HepG2 (cell line): Measurements from ENCODE around the gene C20orf144. TPM values are rescaled to one million over a fixed set of nuclear protein-coding genes. Genes with fewer than 3 reads are reported as not detected.

ENCODE experiments used
- AGO2 ChIP-seq: fragments of 200-400 bp; formaldehyde crosslinking; optimal IDR thresholded peaks from 2 replicates; pipeline ENCODE3; 2017; ENCODE audit warnings: mild to moderate bottlenecking, low read depth, low read length, moderate library complexity
- CCAR2 ChIP-seq: fragments of 200-400 bp; formaldehyde crosslinking; optimal IDR thresholded peaks from 2 replicates; pipeline ENCODE3; 2018; ENCODE audit warnings: low read depth, mild to moderate bottlenecking, low read length, moderate library complexity
- CEBPB ChIP-seq: IDR thresholded peaks from 2 replicates; pipeline ENCODE4 v1.6.1; 2011; ENCODE audit warnings: low read depth, low read length, improper control_type of control experiment, borderline replicate concordance
- EP300 ChIP-seq, 3 experiments: sonication (generic) in 1 of 3; formaldehyde crosslinking in 1 of 3; IDR thresholded peaks; 2 replicates each; pipeline versions ENCODE4 v1.5.1 to v1.6.1; 2011 to 2020; ENCODE audit warnings: low read depth in 2 of 3, low read length in 2 of 3, borderline replicate concordance in 1 of 3, improper control_type of control experiment in 1 of 3, mild to moderate bottlenecking in 1 of 3, missing genetic modification reagents in 1 of 3, moderate library complexity in 1 of 3
- MYNN ChIP-seq: sonication (generic); formaldehyde crosslinking; IDR thresholded peaks from 2 replicates; pipeline ENCODE4 v1.4.0; 2020; ENCODE audit warnings: mild to moderate bottlenecking, low read depth, missing genetic modification reagents
- NONO ChIP-seq, 2 experiments: fragments of 450-650 bp in 1 of 2; sonication (generic) in 1 of 2; formaldehyde crosslinking in 1 of 2; IDR thresholded peaks in 1 of 2; conservative IDR thresholded peaks in 1 of 2; 2 replicates each; pipeline versions ENCODE4 v1.6.1 to v1.8.0; 2017 to 2022; ENCODE audit warnings: mild to moderate bottlenecking in 1 of 2, missing genetic modification reagents in 1 of 2, moderate library complexity in 1 of 2
- POLR2AphosphoS5 ChIP-seq: IDR thresholded peaks from 2 replicates; pipeline ENCODE4 v1.6.1; 2012; ENCODE audit warnings: low read depth, low read length
- PRDM4 ChIP-seq: sonication (generic); formaldehyde crosslinking; IDR thresholded peaks from 2 replicates; pipeline ENCODE4 v1.9.0; 2021; ENCODE audit warnings: missing genetic modification reagents, borderline replicate concordance
- REL ChIP-seq: sonication (generic); formaldehyde crosslinking; conservative IDR thresholded peaks from 2 replicates; pipeline ENCODE4 v1.8.0; 2022; ENCODE audit warnings: mild to moderate bottlenecking, missing genetic modification reagents, moderate library complexity
- SNAI1 ChIP-seq: sonication (generic); formaldehyde crosslinking; IDR thresholded peaks from 2 replicates; pipeline ENCODE4 v1.5.0; 2020; ENCODE audit warnings: mild to moderate bottlenecking, missing genetic modification reagents, borderline replicate concordance
- TAF15 ChIP-seq: fragments of 200-400 bp; formaldehyde crosslinking; IDR thresholded peaks from one replicate; pipeline ENCODE4 v1.6.1; 2018; ENCODE audit warnings: mild to moderate bottlenecking, low read depth, low read length; ENCODE audit not compliant: poor library complexity, severe bottlenecking
- ZBTB26 ChIP-seq: IDR thresholded peaks from 2 replicates; pipeline ENCODE4 v1.6.1; 2016; ENCODE audit warnings: missing compliant biosample characterization, missing genetic modification reagents, borderline replicate concordance
- ZNF124 ChIP-seq: sonication (generic); formaldehyde crosslinking; IDR thresholded peaks from 2 replicates; pipeline ENCODE4 v1.4.0; 2020; ENCODE audit warnings: missing genetic modification reagents
- ZNF18 ChIP-seq: sonication (generic); formaldehyde crosslinking; IDR thresholded peaks from 2 replicates; pipeline ENCODE4 v1.8.0; 2022; ENCODE audit warnings: mild to moderate bottlenecking, missing genetic modification reagents; ENCODE audit not compliant: insufficient replicate concordance
- ZNF367 ChIP-seq: sonication (generic); formaldehyde crosslinking; IDR thresholded peaks from 2 replicates; pipeline ENCODE4 v1.4.0; 2020; ENCODE audit warnings: missing genetic modification reagents, borderline replicate concordance
- ZNF567 ChIP-seq: sonication (generic); formaldehyde crosslinking; IDR thresholded peaks from 2 replicates; pipeline ENCODE4 v1.8.1; 2023; ENCODE audit warnings: mild to moderate bottlenecking, missing genetic modification reagents, borderline replicate concordance
- ZNF737 ChIP-seq: sonication (generic); formaldehyde crosslinking; IDR thresholded peaks from 2 replicates; pipeline ENCODE4 v1.5.0; 2020; ENCODE audit warnings: missing genetic modification reagents, mild to moderate bottlenecking, borderline replicate concordance
- ZXDC ChIP-seq: sonication (generic); formaldehyde crosslinking; IDR thresholded peaks from 2 replicates; pipeline ENCODE4 v1.5.0; 2020; ENCODE audit warnings: mild to moderate bottlenecking, missing genetic modification reagents
- polyA plus RNA-seq, 8 experiments: library from polyadenylated mRNA; depleted of rRNA in 3 of 8; stranded (reverse) in 7 of 8; unstranded in 1 of 8; fragments of >200 nt; fragmentation: Illumina TruSeq in 4 of 8; extraction: Trizol in 4 of 8; gene quantifications; 2 replicates each; pipeline versions ENCODE4 v1.2.1 to v1.2.3, GENCODE V29; 2011 to 2016; ENCODE audit warnings: low read depth in 4 of 8, missing spikeins in 1 of 8, mixed read lengths in 1 of 8; ENCODE audit not compliant: insufficient read depth in 1 of 8
- total RNA-seq, 5 experiments: library from RNA; depleted of rRNA; stranded (reverse); fragments of >200 nt; fragmentation: Illumina TruSeq; extraction: Trizol; gene quantifications; 2 replicates each; pipeline ENCODE4 v1.2.3, GENCODE V29; 2016; ENCODE audit warnings: low read depth in 1 of 5

The C20orf144 gene
- total and polyA plus RNA-seq, 2 of the 13 experiments (the other 11 are each of a cell fraction or from before 2014, with no cell fraction given), result 0.09 to 0.16 TPM

- no peak for TF ChIP-seq TAF15
- TF ChIP-seq AGO2, result no peak
- TF ChIP-seq SNAI1 (CRISPR knock-in tag), result 0 out of 2 replicates have a peak, but pooled peaks have one; percentile 58
- no peak; the same call in 1 of the 2 replicates for TF ChIP-seq ZXDC (CRISPR knock-in tag)
- TF ChIP-seq CCAR2, result no peak
- peak; percentile 35; the same call in 1 of the 2 replicates for TF ChIP-seq POLR2AphosphoS5
- TF ChIP-seq REL (CRISPR knock-in tag), result peak; percentile 99
- TF ChIP-seq PRDM4 (CRISPR knock-in tag), result 0 out of 2 replicates have a peak, but pooled peaks have one; percentile 76
- no peak for TF ChIP-seq NONO (IDR thresholded peaks at IDR 0.05)
- TF ChIP-seq NONO (CRISPR knock-in tag; conservative IDR thresholded peaks at IDR 0.05), result peak; percentile 75; the same call in 1 of the 2 replicates
- TF ChIP-seq ZBTB26 (CRISPR knock-in tag), result peak; percentile 66; the same call in 1 of the 2 replicates
- no peak for TF ChIP-seq ZNF737 (CRISPR knock-in tag)
- no peak for TF ChIP-seq EP300 (IDR thresholded peaks at IDR 0.05; ENCODE audit: low read depth in 2 of 2, low read length in 2 of 2)
- TF ChIP-seq EP300 (CRISPR knock-in tag; IDR thresholded peaks at IDR 0.05; ENCODE audit: borderline replicate concordance), result no peak
- no peak for TF ChIP-seq CEBPB
- TF ChIP-seq ZNF567 (CRISPR knock-in tag), result peak; percentile 60; the same call in 1 of the 2 replicates
- peak; percentile 80; the same call in 1 of the 2 replicates for TF ChIP-seq MYNN (CRISPR knock-in tag)
- TF ChIP-seq ZNF124 (CRISPR knock-in tag), result peak; percentile 90
- TF ChIP-seq ZNF18, result no peak
- TF ChIP-seq ZNF367, result no peak
Measured at GRCh38 chr20:33686100-33686983, 24.2 kb downstream of the C20orf144 start, which contains the start of gene E2F1 (continued).
